NCI-H128 (cell line): Measurements from ENCODE around the gene NPAS3.
"Not testable (repeated sequence)": the region's sequence is repeated elsewhere in the genome, so short reads cannot be mapped to it uniquely, and the experiment has no call there.

Experiments
- DNase-seq: peaks from one replicate; lab custom pipeline; 2025; ENCODE audit not compliant: unreplicated experiment; lab: John Stamatoyannopoulos, UW

NPAS3 gene

GRCh38 chr14:33068626-33069025, 129.9 kb downstream of the NPAS3 start:
- no peak for DNase-seq

DNA sequence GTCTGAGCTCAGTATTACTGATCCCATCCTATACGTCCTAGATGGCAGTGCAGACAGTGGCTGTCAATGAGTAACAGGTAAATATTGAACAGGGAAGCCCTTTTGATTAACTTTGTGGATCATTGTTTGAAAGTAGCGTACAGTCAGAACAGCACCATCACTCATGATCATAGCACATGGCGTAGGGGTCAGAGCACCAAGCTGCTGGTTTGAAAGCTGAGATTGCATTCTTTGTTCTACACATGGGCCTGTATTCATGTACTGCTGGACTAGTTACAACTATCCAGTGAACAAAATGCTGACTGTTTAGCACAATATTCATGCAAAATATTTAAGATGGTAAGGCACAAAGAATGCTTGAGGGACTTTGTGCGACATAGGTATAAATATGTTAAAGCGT, 131.8 kb downstream of the NPAS3 start:
- no peak for DNase-seq

DNA sequence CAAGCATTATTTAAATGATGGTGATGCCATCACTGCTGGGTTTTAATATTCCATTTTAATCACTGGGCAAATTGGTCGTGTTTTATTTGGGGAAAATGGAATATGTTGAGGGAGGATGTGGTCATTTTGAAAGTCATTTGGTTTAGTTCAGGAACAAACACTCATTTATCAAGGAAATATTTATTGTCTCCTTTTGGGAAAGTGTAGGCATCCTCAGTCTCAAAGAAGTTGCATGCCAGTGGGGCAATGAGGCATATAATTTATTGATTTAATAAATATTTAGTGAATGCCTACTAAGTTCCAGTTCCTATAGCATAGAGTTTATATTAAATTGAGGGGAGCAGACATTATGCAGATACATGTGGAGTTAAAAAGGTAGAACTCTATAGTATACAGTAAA, 134.3 kb downstream of the NPAS3 start:
- no peak for DNase-seq

- no peak for DNase-seq
These were observed 142.6 kb downstream of the NPAS3 start for GRCh38 chr14:33081259-33081658.

DNA sequence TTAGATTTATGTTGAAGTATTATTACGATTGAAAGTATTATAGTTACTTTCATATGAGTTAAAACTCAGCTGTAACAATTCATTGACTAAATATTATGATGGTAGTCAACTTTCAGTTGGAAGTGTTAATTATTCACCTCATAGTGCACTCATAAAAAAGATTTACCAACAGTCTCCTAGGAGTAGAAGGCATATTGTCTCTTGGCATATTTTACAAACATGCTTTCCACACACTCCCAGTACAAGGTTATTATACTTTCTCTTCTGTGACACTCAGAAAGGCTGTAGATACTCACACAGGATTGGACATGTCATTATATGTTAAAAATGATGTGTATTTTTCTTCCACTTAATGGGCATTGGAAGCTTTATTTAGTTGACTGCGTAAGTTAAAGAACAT, 147.1 kb downstream of the NPAS3 start:
- no peak for DNase-seq

- not testable (repeated sequence) for DNase-seq
These were observed 149.6 kb downstream of the NPAS3 start for GRCh38 chr14:33088274-33088673.

DNA sequence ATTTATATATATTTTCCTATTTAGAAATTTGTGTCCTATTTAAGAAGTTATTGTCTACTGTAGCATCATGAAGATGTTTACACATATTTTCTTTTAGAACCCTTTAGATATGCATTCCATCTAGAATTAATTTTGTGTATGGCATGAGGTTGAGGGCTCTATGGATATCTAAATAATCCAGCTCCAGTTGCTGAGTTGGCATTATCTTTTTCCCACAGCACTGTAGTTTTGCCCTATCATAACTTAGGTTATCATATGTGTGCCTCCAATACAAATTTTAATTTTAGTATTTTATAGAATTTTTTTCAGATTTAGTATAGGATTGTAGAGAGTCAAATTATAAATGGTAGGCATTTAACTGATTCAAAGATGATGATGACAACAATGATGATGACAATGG, 159.3 kb downstream of the NPAS3 start:
- no peak for DNase-seq

DNA sequence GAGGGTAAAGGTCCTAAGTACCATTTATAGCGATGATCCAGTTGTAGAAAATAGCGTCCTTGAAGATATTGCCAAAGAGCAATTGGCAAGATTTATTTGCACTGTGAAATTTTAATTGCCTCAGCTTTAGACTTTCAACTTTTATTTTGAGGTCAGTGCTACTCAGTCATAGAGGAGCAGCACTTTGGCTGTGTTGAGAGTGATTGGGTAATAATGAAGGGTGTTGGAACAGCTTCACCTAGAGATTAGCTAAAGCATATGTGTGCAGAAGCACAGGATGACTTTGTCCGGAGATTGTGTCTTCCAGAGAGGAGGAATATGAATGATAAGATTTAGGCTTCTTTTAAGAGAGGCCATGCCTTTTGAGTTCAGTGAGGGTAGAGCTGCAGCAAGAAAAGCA, 164.8 kb downstream of the NPAS3 start:
- DNase-seq = no peak

GRCh38 chr14:33103966-33104365, 165.3 kb downstream of the NPAS3 start:
- no peak for DNase-seq

DNA sequence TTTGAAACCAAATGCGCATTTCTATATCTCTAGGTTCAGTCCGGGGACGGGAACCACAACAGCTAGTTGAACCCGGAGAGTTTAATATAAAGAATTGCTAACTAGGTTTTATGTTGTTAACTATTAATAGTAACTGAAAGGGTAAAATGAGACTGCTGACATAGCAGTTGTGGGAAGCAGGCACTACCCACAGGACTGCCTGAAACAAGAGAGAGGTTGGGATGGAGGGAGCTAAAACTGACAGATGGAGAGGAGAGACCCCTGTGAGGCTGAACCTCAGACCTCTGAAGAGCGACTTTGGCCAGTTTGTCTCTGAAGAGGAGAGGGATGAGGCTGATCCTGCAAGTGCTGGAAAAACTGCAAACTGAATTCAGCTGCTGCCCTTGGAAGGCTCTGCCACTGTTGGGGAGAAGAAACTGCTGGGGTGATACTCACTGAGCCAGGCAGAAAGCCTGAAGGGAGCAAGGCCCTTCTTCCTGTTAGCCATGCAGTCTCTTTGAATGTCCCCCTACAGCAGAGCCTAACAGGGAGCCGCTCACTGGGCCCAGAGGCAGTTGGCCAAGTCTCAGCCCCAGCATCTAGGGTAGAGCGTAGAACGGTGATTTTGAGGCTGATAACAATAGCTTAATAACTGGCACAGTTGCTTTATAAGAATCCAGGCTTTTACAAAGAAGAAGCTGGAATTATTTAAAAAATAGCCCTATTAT, 172.2 kb downstream of the NPAS3 start:
- DNase-seq = no peak

DNA sequence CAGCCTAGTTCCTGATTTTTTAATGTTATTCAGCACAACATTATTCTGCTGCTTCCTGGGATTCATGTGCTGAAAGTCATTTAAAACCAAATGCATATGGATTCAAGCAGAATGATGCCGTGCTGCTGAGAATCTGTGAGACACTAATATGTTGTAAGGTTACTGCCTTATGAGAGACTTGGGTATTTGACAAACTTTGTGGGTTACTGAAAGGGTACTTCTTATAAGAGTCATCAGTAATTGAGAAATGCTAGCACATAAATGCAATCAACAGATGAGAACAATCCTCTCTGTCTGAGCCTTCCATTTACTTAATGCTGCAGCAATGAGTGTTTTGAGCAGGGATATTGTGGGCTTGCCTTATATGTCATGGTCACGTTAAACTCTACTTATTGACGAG, 175.7 kb downstream of the NPAS3 start:
- no peak for DNase-seq

GRCh38 chr14:33118668-33119067, 180.0 kb downstream of the NPAS3 start:
- no peak for DNase-seq

GRCh38 chr14:33120341-33120740, 181.7 kb downstream of the NPAS3 start:
- no peak for DNase-seq

- no peak for DNase-seq
These were observed 182.3 kb downstream of the NPAS3 start for GRCh38 chr14:33120966-33121365.

DNA sequence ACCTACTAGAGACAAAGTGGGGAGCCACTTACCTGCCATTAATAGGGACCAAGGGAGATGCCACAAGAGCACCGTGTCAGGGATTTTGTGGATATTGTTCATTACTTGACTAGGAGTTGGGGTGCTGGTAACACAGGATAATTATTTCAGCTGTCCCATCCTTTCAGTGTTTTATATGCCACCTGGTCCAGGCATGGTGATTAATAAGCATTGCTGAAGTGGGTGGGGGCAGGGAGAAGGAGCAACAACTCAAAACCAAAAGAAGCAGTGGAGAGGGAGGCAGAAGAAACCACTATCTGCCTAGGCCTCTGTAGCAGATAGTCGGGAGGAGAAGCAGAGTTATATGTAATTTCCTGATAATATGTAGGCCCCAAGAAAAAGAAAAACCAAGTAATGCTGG, 184.6 kb downstream of the NPAS3 start:
- DNase-seq = no peak

DNA sequence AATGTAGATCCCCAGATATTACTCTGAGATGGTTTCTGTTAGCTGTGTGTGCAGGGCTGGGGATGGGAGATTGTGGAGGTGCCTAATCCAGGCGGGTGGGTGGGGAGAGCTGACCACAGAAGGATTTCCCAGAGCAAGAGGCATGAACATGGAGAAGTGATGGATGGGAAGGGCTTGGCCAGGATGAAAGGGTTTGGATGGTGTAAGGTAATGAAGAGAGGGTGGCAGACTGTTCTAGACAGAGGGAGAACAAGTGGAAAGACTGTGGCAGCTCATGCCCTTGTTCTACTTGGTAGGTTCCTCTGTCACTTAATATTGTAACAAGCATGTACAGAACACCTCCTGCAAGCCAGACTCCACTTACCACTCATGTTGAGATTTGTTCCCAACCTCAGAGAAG, 187.8 kb downstream of the NPAS3 start:
- DNase-seq = no peak

DNA sequence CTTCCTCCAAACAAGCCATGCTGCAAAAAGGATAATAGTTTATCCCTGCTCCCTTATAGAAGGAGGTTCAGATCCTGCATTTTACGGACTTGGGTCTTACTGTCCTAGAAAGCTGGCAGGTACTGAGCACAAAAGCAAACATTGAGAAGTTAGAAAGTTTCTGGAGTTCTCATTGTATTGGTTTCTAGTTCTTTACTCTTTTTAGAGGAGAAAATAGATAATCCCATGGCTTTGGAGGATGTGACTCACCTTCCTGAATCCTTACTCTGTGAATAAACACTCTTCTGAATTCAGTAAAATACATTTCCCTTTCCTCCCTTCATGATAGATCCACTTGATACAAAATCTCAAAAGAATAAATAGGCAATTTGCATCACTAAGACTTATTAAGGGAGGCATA, 188.9 kb downstream of the NPAS3 start:
- DNase-seq = no peak

DNA sequence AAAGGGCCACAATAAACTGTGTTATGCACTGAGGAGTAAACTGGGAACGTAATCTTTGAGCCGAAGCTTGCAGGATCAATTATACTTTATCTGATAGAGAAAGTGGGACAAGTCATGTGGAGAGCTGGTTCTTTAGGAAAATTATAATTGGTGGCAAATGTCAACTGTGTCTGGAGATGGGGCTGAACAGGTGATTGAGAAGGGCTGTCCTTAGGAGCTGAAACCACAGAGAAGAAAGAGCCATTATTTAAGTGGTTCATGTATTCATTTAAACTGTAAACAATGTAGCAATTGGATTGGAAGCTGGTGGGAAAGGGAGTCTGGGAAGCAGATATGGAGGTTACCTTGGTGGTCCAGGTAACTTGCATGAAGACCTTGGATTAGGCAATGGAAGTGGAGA, 193.1 kb downstream of the NPAS3 start:
- no peak for DNase-seq

DNA sequence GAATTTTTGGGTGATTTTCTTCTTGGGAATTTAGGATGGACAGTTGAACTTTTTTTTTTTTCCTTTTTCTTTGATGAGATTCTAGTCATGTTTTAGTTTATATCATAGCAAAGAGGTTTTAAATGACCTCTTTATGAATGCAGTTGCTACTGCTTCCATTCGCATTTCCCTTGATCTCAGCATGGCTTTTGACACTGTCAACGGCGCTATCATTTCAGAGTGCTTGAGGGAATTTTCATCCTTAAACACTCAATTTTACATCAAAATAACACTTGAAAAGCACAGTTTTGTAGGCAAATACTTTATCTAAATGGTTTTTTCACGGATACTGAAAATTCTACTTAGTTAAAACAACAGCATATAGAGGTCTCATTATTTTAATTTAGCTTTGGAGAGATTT, 195.5 kb downstream of the NPAS3 start:
- no peak for DNase-seq

DNA sequence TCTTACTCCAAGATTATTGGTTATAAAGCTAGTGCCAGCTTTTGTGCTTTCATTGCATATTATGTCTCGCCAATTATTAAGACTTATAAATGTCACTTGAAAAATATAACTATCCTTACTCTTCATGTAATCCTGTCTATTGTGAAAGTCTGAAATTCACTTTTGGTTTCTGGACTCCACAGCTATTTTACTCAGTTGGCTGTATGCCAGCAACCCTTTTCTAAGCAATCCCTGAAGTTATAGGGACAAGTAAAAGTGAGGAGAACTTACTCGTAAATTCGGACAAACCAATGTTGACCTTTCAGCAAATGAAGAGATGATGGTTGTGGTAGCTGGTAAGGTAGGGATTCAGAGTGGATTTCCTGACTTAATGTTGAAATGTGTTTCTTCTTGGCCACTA, 196.3 kb downstream of the NPAS3 start:
- no peak for DNase-seq

- no peak for DNase-seq
These were observed 212.2 kb downstream of the NPAS3 start for GRCh38 chr14:33150666-33151428.

- DNase-seq = no peak
These were observed 224.4 kb downstream of the NPAS3 start for GRCh38 chr14:33163109-33163508.

GRCh38 chr14:33163600-33163999, 224.9 kb downstream of the NPAS3 start:
- no peak for DNase-seq
